ENCODE results near the gene BTBD9.

BTBD9 gene

GRCh38 chr6:38599261-38599660 lies 40.5 kb downstream of the BTBD9 start:
- no peak for DNase-seq (ENCODE audit: low read depth, low spot score)

DNA sequence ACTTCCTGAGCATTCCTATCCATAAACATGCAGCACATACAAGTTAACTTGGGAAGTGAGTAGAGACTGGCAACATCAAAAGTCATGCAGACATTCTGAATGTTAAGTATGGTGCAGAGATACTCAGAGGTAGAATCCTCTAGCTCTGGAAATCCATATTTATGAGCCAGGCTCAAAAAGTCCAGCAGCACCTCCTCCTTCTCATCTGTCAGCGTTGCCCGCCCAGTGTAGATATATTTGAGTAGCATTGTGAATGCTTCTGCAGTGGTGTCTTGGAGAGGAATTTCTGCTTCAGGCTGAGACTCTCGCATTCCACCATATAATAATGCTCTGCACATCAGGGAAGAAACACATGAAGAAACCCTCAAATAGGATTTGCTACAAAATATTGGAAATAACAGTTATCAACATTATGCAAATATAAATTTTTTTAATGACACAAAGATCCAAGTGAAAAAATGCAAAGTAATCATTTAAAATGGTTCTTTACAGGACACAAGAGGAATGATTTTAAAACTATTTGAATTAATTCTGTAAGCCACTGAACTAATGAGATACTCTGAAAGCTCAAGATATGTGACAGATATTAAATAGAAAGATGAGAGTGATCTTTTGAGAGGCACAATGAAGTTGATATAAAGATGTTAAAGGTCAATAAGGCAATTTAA lies 45.6 kb downstream of the BTBD9 start:
- DNase-seq (ENCODE audit: low read depth, low spot score), result no peak

GRCh38 chr6:38593409-38593808 lies 46.3 kb downstream of the BTBD9 start:
- DNase-seq (ENCODE audit: low read depth, low spot score), result no peak

DNA sequence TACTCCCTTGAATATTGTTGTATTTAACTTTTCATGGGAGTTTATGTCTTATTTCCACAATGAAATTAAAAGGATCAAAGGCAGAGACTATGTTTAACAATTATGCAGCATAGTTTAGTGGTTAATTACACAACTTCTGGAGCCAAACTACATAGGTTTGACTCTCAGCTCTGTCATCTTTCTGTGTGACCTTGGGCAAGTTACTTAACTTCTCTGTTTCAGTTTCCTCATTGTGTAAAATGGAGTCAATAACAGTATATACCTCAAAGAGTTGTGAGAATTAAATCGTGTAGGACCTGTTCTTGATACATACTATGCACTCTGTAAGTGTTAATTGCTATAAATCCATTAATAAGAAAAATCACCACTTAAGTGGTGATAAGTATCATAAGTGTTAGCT lies 48.3 kb downstream of the BTBD9 start:
- no peak for DNase-seq (ENCODE audit: low read depth, low spot score)

DNA sequence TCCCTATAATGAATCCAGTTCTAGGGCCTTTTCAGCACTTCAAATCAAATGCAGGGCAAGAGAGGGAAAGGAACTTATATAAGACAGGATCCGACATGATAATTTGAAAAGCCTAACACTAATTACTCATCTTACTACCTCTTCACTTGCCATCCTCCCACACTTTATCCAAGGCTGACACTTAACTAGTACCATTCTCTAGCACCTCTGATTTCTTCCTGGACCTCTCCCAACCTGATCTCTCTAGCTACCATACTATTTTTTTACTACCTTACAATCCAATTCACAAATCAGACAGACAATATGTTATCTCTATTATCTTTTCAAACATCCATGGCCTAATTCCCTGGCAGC lies 50.4 kb downstream of the BTBD9 start:
- DNase-seq (ENCODE audit: low read depth, low spot score), result no peak

DNA sequence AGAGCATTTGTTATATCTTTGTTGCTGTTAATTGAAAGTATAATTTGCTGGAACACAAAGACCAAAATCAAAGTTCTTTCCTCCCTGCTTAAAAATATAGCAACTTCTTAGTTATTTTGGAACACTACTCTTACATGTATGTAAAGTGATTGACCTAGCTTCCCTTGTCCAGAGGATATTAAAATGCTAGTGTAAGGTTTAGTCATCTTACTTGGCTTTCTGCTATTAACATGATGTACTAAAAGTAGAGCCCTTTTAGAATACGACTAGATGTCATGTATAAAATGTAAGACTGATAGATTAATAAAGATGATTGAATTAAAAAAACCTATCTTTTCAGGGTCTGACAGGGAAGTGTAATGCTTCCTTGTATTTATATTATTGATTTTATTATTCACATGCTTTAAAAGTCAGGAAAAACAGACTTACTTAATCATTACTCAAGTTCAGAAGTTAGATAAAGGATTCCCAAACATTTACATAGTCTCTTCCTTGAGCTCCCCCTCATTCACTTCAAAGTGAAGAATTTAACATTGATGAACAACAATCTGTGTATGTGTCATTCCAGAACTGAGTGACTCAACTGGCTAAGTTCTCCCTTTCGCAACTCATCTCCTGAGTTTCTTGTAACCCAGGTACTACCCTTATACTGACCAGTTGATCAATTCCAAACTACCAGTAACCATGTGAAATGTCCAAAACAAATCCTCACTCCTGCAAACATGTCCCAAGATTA lies 50.9 kb downstream of the BTBD9 start:
- no peak for DNase-seq (ENCODE audit: low read depth, low spot score)

DNA sequence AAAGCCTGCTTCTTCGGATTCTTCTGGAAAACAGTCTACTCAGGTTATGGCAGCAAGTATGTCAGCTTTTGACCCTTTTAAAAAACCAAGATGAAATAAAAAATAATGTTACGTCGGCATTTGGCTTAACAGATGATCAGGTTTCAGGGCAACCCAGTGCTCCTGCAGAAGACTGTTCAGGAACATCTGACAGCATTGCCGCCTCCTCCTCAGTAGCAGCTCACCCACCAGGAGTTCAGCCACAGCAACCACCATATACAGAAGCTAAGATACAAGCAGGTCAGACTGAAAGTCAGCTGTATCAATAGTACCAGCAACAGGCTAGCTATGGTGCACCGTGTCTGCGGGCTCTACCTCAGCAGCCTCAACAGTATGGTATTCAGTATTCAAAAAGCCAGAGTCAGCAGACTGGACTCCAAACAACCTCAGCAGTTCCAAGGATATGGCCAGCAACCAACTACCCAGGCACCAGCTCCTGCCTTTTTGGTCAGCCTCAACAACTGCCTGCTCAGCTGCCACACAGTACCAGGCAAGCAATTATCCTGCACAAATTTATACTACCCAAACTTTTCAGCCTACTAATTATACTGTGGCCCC lies 51.9 kb downstream of the BTBD9 start:
- DNase-seq (ENCODE audit: low read depth, low spot score), result no peak

- no peak for DNase-seq (ENCODE audit: low read depth, low spot score)
These were observed 52.7 kb downstream of the BTBD9 start for GRCh38 chr6:38586992-38587391.

GRCh38 chr6:38584731-38585130 lies 55.0 kb downstream of the BTBD9 start:
- no peak for DNase-seq (ENCODE audit: low read depth, low spot score)

DNA sequence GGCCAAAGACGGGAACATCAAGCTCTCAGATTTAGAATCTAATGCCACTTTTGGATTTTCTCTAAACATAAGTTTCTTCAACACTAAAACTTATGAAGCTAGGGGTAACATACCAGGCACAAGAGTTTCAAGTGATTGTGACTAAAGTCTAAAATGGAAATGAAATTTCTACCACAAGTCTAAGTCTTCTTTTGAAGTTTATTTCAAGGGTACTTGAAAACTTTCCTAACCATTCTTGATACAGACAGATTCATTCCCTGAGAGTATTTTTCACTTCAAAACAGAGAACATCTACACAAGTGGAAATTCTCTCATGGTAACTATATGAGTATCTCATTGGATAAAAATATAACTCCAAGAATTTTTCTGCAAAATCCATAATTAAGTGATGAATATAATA lies 56.2 kb downstream of the BTBD9 start:
- no peak for DNase-seq (ENCODE audit: low read depth, low spot score)

DNA sequence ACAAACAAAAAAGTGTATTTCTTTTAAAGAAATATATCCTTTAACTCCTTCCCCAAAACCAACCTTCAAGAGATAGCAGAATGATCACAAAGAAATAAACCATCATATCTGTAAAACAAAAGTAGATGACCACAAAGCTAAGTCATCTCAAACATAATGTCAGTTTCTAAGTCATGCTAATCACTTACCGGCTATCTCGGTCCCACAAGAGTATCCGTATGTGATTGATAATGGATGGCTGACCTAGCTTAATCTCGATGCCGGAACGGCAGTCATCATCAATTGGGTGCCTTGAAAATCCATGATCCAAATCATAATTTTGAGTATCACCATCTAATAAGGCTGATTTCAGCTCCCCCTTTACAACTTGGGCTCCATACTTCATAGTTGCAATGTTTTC lies 59.7 kb downstream of the BTBD9 start:
- DNase-seq (ENCODE audit: low read depth, low spot score), result no peak

- DNase-seq (ENCODE audit: low read depth, low spot score), result no peak
These were observed 60.6 kb downstream of the BTBD9 start for GRCh38 chr6:38579010-38579628.

DNA sequence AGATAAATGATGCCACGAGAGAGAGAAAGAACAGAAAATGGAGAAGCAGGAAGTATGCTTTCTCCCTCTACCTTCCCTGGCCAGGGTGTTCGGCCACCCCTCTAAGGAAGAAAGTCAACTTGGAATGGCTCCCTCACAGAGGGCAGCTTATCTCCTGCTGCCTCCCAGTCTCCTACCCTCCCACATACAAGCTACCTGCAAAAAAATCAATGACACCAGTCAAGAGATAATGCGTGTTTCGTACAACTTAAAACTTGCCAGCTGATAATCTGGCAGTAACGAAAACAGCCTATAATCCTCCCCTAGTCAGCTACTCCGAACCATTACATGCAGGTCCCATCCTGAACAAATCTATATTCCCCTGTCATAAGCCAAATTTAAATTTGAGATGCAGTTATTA lies 61.7 kb downstream of the BTBD9 start:
- DNase-seq (ENCODE audit: low read depth, low spot score), result no peak

- DNase-seq (ENCODE audit: low read depth, low spot score), result no peak
These were observed 62.2 kb downstream of the BTBD9 start for GRCh38 chr6:38577492-38577891.

- DNase-seq (ENCODE audit: low read depth, low spot score), result no peak
These were observed 65.8 kb downstream of the BTBD9 start for GRCh38 chr6:38573801-38574395.

DNA sequence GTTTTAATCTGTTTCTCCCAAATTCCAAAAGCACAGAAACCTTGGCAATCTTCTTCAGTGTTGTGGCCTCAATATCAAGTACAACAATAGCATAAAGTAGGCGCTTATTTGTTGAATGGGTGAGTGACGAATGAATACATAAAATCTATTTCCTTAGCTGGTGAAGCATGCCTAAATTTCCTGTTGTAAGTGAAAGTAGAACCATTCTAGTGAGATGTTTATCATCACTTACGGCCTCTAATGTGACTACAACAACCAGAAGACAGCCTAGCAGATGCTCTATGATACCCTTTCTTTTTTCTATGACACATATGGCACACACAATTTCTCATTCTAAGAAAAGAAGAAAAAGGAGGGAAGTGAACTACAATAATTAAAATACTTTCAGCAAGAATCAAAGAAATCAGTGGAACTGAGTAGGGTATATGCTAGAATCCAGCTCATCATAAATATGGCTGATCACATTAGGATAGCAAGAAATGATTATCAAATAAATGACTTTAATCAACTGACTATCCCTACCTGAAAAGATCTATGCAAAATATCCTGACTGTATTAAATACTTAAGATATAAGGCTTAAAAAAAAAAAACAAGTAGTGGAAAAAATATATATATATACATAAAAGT lies 67.4 kb downstream of the BTBD9 start:
- DNase-seq (ENCODE audit: low read depth, low spot score), result no peak

DNA sequence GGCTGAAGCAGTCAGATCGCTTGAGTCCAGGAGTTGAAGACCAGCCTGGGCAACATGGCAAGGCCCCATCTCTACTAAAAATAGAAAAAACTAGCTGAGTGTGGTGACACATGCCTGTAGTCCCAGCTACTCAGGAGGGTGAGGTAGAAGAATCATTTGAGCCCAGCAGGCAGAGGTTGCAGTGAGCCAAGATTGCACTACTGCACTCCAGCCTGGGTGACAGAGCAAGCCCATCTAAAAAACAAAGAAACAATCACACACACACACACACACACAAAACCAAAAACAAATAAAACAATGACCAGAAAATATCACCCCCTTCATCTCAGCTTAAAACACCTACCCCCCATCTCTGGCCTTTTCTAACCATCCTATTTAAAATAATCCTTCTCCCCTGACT lies 68.0 kb downstream of the BTBD9 start:
- no peak for DNase-seq (ENCODE audit: low read depth, low spot score)

DNA sequence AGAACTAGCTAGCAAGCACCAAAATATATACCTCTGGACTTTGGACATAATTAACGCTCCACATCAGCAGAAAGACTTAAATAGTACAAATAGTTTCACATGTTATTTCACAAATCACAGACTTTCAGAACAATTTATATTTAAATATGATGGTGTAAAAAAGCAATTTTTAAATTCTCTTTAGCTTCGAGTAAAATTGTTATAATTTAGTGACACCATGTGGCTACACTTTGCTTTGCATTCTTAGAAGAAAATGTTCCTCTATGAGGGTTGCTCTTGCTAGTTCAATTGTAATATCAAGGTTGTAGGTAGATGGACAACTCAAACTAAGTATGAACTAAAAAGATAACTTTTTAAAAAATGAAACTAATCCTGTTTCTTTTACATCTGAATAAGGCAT lies 69.0 kb downstream of the BTBD9 start:
- no peak for DNase-seq (ENCODE audit: low read depth, low spot score)

GRCh38 chr6:38567436-38567835 lies 72.3 kb downstream of the BTBD9 start:
- peak; percentile 80 for DNase-seq (ENCODE audit: low read depth, low spot score)

DNA sequence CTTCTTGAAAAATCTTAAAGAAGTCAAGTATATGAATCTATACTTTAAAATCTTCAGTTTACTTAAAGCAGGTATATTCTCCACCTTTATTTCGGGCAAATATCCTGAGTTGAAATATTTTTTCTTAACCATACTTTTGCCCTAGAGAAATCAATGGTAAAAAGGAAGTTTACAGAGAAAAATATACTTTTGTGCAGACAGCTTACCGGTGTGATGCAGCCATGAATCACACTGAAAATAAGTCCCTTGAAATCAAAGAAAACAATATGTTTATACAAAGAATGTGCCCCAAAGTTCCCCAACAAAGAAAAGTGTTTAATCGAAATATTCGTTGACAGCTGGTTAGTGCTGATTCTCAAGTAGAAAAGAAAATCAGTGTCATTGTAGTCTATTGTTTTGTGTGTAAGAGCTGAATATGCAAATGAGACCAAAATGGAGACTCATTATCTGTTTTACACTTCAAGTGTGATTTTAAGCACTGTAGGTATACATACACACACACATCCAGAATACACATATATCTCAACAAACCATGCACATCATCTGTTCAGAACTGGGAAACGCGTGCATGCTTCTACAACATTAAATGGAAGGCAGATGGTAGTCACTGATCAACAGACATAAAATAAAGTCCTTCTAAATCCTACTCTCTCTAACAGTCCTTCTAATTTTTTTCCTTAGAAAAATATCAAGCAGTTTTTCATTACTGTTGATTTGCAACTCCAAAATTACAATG lies 73.3 kb downstream of the BTBD9 start:
- no peak for DNase-seq (ENCODE audit: low read depth, low spot score)

GRCh38 chr6:38564301-38564700 lies 75.4 kb downstream of the BTBD9 start:
- DNase-seq (ENCODE audit: low read depth, low spot score), result no peak
